Psoas muscle (tissue), 8 donors: Measurements from ENCODE around the gene C3orf70. TPM values are rescaled to one million over a fixed set of nuclear protein-coding genes. Genes with fewer than 3 reads are reported as not detected.

ENCODE experiments used
- ATAC-seq, 4 donors: fragments of 200-7000 bp; cut with Tn5 transposase; one replicate each; pipeline ENCODE4 v1.9.1; 2020; ENCODE audit warnings: moderate library complexity in 3 of 4, mild to moderate bottlenecking in 2 of 4
- DNase-seq, 2 donors: peaks; one replicate each; pipeline ENCODE4 v3.0.0-alpha.2; 2020
- H3K27ac ChIP-seq: fragments of 200-600 bp; one replicate; pipeline ENCODE4 v1.8.0; 2022
- H3K27me3 ChIP-seq, 3 donors: fragments of 200-600 bp in 1 of 3; one replicate each; pipeline versions ENCODE4 v1.6.1 to v1.8.0; 2013 to 2022; ENCODE audit warnings: low read length in 2 of 3, mild to moderate bottlenecking in 2 of 3, moderate library complexity in 1 of 3; ENCODE audit not compliant: insufficient read depth in 3 of 3
- H3K36me3 ChIP-seq, 2 donors: fragments of 200-600 bp in 1 of 2; one replicate each; pipeline versions ENCODE4 v1.6.1 to v1.8.0; 2013 to 2022; ENCODE audit warnings: low read depth in 1 of 2, mild to moderate bottlenecking in 1 of 2, moderate library complexity in 1 of 2; ENCODE audit not compliant: insufficient read depth in 1 of 2
- H3K4me1 ChIP-seq: fragments of 200-600 bp; one replicate; pipeline ENCODE4 v1.8.0; 2022
- H3K4me3 ChIP-seq: fragments of 200-600 bp; one replicate; pipeline ENCODE4 v1.8.0; 2022; ENCODE audit warnings: mild to moderate bottlenecking
- H3K9me3 ChIP-seq: fragments of 200-600 bp; one replicate; pipeline ENCODE4 v1.8.0; 2022
- WGBS, 3 donors: extraction: QIAGEN DNeasy Blood & Tissue Kit; methylation state at CpG; one replicate each; pipeline versions ENCODE4 v1.1.6 to v1.1.7; 2013; 5-methylcytosine and 5-hydroxymethylcytosine counted together
- intact Hi-C, 2 donors: fragments of 100-400 bp; cut with DNase I; formaldehyde crosslinking; loops; one replicate each; pipeline versions ENCODE4 v1.11.0 to v1.14.2; 2022
- polyA plus RNA-seq, 3 donors: library from polyadenylated mRNA; stranded (reverse); fragments of 200-250 nt; gene quantifications; one replicate each; pipeline ENCODE4 v1.2.3, GENCODE V29; 2013
- total RNA-seq, 4 donors: library from RNA; stranded (reverse); fragmentation: NEBNext Ultra II Directional in 2 of 4; extraction: Animal tissue kit (Norgen Biotek cat#: 25700) in 2 of 4; gene quantifications; one replicate each; pipeline versions ENCODE4 v1.2.1 to v1.2.4, GENCODE V29; 2021 to 2023
- TF ChIP-seq, protein P1 (sequence below): fragments of 200-600 bp; IDR thresholded peaks from one replicate; pipeline ENCODE4 v1.8.0; 2022; ENCODE audit warnings: antibody characterized with exemption
- donor health status: healthy with polysubstance abuse.
- donor health status: DM: no; HTN: no; CAD: no; lungs with moderate emphysema.
- donor health status: Bipolar disorder and iron deficiency.
- donor health status: healthy.
- donor health status: DM: yes; HTN: yes; CAD: no.
- donor health status: DM: no; HTN: no; CAD: no.
- donor health status: DM: no; HTN: no; CAD: no.
- donor health status: DM: yes; HTN: yes; CAD: no.

Gene C3orf70
- total and polyA plus RNA-seq, 7 donors = 0.13 to 0.97 (median 0.42) TPM

DNA sequence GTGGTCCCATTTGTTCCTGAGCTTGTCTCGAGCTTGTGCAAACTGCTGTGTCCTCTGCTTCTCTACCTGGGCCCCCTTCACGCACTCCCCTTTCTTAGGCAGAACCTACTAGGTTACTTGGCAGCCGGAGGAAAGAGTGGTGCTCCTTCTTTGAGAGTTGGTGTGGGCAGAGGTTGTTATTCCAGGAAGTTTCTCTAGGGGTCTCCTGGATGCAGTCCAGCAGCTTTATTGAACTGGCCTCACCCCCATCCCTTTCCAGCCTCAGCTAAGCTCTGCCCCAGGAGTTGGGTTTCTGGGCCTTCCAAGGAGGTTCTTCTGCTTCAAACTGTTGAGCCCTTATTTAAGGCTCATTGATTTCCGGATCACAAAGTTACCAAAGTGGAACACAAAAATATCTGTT is 103.2 kb downstream of the C3orf70 start:
- Histone ChIP-seq H3K36me3 (peaks cover 9 to 72% of the 10 kb centered on the region in 2 donors), H3K27ac (no peak overlapping the region), H3K27me3 (no peaks in the 10 kb centered on the region), H3K4me1 (peaks cover 5% of the 10 kb centered on the region), H3K4me3 (no peak overlapping the region), H3K9me3 (no peaks in the 10 kb centered on the region)
- TF ChIP-seq, protein P1, sequence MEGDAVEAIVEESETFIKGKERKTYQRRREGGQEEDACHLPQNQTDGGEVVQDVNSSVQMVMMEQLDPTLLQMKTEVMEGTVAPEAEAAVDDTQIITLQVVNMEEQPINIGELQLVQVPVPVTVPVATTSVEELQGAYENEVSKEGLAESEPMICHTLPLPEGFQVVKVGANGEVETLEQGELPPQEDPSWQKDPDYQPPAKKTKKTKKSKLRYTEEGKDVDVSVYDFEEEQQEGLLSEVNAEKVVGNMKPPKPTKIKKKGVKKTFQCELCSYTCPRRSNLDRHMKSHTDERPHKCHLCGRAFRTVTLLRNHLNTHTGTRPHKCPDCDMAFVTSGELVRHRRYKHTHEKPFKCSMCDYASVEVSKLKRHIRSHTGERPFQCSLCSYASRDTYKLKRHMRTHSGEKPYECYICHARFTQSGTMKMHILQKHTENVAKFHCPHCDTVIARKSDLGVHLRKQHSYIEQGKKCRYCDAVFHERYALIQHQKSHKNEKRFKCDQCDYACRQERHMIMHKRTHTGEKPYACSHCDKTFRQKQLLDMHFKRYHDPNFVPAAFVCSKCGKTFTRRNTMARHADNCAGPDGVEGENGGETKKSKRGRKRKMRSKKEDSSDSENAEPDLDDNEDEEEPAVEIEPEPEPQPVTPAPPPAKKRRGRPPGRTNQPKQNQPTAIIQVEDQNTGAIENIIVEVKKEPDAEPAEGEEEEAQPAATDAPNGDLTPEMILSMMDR = no peak
- intact Hi-C loops = no loop called here
- DNase-seq (no peak), ATAC-seq (no peak)
- 94 to 98% (median 95%) methylated on average over 4 of the region's 4 CpGs for WGBS, 3 donors

DNA sequence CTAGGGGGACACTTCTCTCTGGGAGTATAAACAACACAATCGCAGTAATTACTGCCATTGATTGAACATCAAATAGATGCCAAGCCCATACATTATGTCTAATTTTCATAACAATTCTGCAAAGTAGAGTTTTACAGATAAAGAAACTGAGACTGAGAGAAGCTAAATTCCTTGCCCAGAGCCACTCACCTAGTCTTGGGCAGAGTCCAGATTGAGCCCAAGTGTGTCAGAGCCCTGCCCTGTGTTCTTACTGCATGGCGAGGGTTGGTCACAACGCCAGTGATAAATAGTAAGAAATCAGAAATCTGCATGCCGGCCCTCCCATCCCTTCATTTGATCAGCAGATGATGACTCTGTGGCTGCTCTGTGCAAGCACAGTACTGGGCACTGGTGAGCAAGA is 106.3 kb downstream of the C3orf70 start:
- no peak for DNase-seq
- peaks cover 4 to 41% of the 10 kb centered on the region in 2 donors for H3K36me3 ChIP-seq
- H3K27ac ChIP-seq = no peak overlapping the region
- H3K4me3 ChIP-seq = no peak overlapping the region
- no peak for ATAC-seq
- no peaks in the 10 kb centered on the region for H3K9me3 ChIP-seq
- 81 to 90% (median 81%) methylated on average over 4 of the region's 4 CpGs for WGBS, 3 donors
- peaks cover 5% of the 10 kb centered on the region for H3K4me1 ChIP-seq
- TF ChIP-seq, protein P1 = no peak
- intact Hi-C loops = no loop called here
- no peaks in the 10 kb centered on the region for H3K27me3 ChIP-seq

DNA sequence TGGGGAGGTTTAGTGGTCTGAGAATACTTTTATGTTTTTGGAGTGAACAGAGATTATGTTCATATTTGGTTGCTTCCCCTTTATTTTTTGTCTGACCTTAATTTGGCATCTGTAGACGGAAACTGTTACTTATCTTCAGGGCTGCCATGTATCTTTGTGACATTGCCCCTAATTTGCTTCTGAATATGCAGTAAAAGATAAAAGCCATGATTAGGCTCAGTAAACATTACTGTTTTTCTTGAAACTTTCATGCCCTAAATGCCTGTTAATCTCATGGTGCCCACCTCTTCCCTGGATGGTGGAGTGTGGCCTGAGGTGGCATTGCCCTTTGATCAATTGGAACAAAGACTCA is 106.7 kb downstream of the C3orf70 start:
- DNase-seq (no peak), ATAC-seq (no peak)
- 33 to 56% (median 52%) methylated on average over 1 of the region's 1 CpG for WGBS, 3 donors
- intact Hi-C loops = no loop called here
- Histone ChIP-seq H3K27me3 (no peaks in the 10 kb centered on the region), H3K36me3 (peaks cover 4 to 37% of the 10 kb centered on the region in 2 donors), H3K4me3 (no peak overlapping the region), H3K4me1 (peaks cover 5% of the 10 kb centered on the region), H3K9me3 (no peaks in the 10 kb centered on the region), H3K27ac (no peak overlapping the region)
- TF ChIP-seq, protein P1 = no peak

DNA sequence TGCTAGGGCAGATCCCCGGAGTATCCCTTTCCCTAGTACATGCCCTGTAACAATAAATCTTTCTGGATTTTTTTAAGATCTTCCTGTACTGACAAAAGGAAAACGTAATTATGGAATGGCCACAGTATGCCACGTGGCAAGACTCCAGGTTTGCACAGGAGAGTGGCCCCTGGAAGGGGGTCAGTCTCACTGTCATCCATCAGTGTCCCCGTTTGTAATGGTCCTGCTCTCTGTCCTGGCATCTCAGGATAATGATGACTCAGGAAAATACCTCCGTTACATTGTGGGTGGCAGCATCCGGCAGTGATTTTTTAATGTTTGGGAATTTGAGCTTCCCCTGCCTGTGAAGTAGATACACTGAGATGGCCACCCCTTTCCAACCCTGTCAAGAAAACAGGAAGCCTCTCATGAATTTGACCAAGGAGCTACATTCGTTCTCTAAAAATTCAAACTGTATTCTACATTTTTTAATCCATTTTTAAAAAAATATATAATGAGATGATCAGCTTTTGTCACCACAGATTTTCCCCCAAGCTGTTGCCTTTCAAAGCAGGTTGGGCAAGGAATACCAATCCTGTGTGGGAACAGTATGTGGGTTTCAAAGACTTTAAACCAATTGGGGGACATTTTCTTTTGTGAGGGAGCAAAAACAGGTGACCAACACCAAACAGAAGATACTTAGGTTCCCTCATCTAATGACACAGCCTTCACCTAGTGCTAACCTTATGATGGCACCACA is 110.4 kb downstream of the C3orf70 start:
- WGBS, 3 donors = 50 to 70% (median 58%) methylated on average over 7 of the region's 7 CpGs
- Histone ChIP-seq H3K27ac (no peak overlapping the region), H3K27me3 (no peaks in the 10 kb centered on the region), H3K9me3 (no peaks in the 10 kb centered on the region), H3K4me1 (peaks cover 5% of the 10 kb centered on the region), H3K36me3 (peaks cover 0 to 4% of the 10 kb centered on the region in 2 donors), H3K4me3 (no peak overlapping the region)
- ATAC-seq (no peak), DNase-seq (no peak)
- intact Hi-C loops = no loop called here
- TF ChIP-seq, protein P1 = no peak

DNA sequence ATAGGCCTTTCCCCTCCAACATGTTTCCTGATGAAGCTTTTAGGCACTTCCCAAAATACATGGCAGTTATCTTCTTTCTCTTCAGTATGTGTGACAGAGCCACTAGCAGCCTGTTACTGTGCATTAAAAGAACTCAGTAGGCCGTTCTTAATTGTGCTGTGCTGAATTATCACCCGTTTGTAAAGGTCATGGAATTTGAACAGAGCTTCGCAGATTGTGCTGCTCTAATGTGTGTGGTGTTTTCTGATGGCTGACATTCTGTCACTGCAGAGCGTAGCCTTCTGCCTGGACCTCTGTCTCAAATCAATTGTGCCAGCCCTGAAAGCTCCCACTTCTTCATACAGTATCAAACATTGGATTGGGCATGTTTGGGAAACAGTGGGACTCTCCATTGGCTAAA is 111.3 kb downstream of the C3orf70 start:
- Histone ChIP-seq H3K36me3 (peaks cover 0 to 1% of the 10 kb centered on the region in 2 donors), H3K4me1 (peaks cover 5% of the 10 kb centered on the region), H3K27me3 (no peaks in the 10 kb centered on the region), H3K9me3 (peaks cover 8% of the 10 kb centered on the region), H3K27ac (no peak overlapping the region), H3K4me3 (no peak overlapping the region)
- DNase-seq (no peak), ATAC-seq (no peak)
- intact Hi-C loops = no loop called here
- TF ChIP-seq, protein P1 = no peak
- 91 to 97% (median 95%) methylated on average over 4 of the region's 4 CpGs for WGBS, 3 donors
